Fibroblast of villous mesenchyme (primary cell): ENCODE results near the gene ZNF599. TPM values are rescaled to one million over a fixed set of nuclear protein-coding genes. Genes with fewer than 3 reads are reported as not detected.
"Not testable (repeated sequence)": the region's sequence is repeated elsewhere in the genome, so short reads cannot be mapped to it uniquely, and the experiment has no call there.

Experiments
- DNase-seq: peaks from one replicate; pipeline ENCODE4 v3.0.0-alpha.2; 2010; ENCODE audit warnings: low read depth
- H3K4me3 ChIP-seq: 2 replicates; pipeline ENCODE4 v1.5.1; 2011; ENCODE audit warnings: low read depth, mild to moderate bottlenecking, low read length
- CTCF ChIP-seq: IDR thresholded peaks from 2 replicates; pipeline ENCODE4 v1.5.1; 2012; ENCODE audit warnings: low read depth, mild to moderate bottlenecking, low read length; ENCODE audit not compliant: insufficient read depth
- total RNA-seq: library from RNA; depleted of rRNA; stranded (reverse); fragments of >200 nt; gene quantifications from 2 replicates; pipeline ENCODE4 v1.2.3, GENCODE V29; 2012

ZNF599 gene
- total RNA-seq: 5.8 and 7.8 TPM in 2 replicates

- peak; percentile 87 for DNase-seq
- peak within 1 kb of the TSS; percentile 94 for H3K4me3 ChIP-seq
- no peak for TF ChIP-seq CTCF
These were observed at the start of gene ZNF599 for GRCh38 chr19:34772697-34773554. TSS of gene ZNF599 (minus strand) at chr19:34773215. CDS start at chr19:34772841, 374 bp downstream.

DNA sequence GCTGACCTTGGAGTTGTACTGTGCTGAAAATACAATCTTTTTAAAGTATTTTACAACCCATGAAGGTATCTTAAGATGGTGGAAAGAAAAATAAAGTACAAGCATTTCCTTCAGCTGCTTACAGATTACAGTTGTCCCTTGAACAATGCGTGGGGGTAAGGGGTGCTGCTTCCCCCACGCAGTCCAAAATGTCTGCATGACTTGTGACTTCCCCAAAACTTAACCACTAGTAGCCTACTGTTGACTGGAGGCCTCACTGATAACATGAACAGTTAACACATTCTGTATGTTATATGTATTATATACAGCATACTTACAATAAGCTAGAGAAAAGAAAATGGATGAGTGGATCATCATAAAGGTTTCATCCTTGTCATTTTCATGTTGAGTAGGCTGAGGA, 45.3 kb upstream of the ZNF599 start:
- DNase-seq: no peak
- TF ChIP-seq CTCF: no peak

DNA sequence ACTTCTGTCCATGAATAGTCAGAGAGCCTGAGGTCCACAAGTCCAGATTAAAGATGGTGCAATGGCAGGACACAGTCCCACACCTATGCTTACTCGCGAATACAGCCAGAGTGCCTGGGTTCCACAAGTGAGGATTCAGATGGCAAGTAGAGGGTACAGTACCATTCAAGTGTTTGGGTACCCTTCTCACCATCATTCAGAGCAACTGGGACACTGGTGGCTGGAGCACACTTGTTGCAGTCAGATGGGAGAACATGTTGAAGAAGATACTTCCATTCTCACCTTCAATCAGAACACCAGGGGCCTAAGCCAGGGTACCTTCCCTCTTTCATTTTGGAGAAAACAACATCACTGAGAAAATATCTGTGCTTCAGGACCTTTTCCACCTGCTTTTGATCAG, 43.7 kb upstream of the ZNF599 start:
- H3K4me3 ChIP-seq: no peak overlapping the region
- DNase-seq: no peak
- TF ChIP-seq CTCF: no peak

More for the DNA sequence above, 45.3 kb upstream of the ZNF599 start:
- no peak overlapping the region for H3K4me3 ChIP-seq

DNA sequence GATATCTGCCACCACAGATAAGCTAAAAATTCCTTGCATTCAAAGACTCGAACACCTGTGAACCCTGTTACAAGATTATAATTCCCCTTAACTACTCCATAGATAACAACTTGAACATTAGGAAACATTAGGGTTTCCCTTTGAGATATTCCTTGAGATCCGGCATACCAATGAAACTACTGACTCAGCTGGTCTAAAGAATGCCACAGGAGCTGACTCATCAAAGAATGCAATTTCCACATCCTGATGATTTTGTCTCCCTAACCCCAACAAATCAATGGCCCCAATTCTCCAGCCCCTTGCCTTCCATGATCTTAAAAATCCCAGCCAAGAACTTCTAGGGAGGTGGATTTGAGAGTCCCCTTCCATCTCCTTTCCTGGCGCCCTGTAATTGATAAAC, 35.6 kb upstream of the ZNF599 start:
- TF ChIP-seq CTCF: no peak
- no peak overlapping the region for H3K4me3 ChIP-seq

GRCh38 chr19:34806976-34807860, 34.2 kb upstream of the ZNF599 start:
- H3K4me3 ChIP-seq: no peak overlapping the region
- no peak for TF ChIP-seq CTCF
- DNase-seq: no peak

More for the DNA sequence above, 35.6 kb upstream of the ZNF599 start:
- peak; percentile 38 for DNase-seq

GRCh38 chr19:34804115-34804514, 31.1 kb upstream of the ZNF599 start:
- DNase-seq: no peak
- TF ChIP-seq CTCF: no peak
- no peak overlapping the region for H3K4me3 ChIP-seq

DNA sequence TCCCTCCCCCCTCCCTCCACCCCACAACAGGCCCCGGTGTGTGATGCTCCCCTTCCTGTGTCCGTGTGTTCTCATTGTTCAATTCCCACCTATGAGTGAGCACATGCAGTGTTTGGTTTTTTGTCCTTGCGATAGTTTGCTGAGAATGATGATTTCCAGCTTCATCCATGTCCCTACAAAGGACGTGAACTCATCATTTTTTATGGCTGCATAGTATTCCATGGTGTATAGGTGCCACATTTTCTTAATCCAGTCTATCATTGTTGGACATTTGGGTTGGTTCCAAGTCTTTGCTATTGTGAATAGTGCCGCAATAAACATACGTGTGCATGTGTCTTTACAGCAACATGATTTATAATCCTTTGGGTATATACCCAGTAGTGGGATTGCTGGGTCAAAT, 23.9 kb upstream of the ZNF599 start:
- not testable (repeated sequence) for H3K4me3 ChIP-seq, DNase-seq
